NOMO-1 treated with dmso at 0.1 percent for 144 hours (cell line): ENCODE measurements around the gene ENAH.

ENCODE experiments used
- DNase-seq: peaks from one replicate; lab custom pipeline; 2025; ENCODE audit not compliant: unreplicated experiment; lab: John Stamatoyannopoulos, UW

The ENAH gene

DNA sequence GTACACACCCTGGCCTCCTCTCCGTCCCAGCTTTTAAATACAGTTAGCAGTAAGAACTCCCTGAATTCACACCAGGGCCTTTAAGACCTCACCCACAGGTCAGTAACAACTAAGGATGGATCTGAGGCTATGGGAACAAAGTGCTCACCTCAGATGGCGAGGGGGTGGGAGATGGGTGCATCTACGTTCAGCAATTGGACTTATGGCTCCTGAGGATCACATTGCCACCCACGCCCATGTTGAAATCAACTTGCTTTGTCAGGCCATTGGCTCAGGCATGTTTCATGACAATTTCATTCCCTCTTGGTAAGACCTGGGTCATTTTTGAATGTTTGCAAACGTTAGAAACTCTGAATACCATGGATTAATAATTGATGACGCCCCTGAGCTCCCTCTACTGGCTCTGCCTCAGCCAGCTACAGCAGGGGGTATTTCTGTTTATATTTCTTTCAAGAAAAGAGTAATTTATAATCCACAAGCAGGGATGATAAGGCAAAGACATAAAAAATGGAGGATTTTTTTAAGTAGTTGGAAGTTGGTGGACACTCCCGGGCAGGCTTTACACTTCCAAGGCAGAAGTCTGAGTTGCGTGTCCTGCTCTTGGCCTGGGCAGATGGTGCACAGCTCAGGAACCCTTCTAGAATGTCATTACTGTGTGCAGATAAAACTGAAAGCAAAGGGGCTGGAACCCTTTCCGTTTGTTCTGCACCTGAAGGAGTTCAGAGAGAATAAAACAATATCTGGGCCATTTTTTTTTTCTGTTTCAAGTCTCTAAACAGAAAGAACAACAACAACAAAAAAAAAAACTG is 211.4 kb downstream of the ENAH start:
- DNase-seq = no peak

DNA sequence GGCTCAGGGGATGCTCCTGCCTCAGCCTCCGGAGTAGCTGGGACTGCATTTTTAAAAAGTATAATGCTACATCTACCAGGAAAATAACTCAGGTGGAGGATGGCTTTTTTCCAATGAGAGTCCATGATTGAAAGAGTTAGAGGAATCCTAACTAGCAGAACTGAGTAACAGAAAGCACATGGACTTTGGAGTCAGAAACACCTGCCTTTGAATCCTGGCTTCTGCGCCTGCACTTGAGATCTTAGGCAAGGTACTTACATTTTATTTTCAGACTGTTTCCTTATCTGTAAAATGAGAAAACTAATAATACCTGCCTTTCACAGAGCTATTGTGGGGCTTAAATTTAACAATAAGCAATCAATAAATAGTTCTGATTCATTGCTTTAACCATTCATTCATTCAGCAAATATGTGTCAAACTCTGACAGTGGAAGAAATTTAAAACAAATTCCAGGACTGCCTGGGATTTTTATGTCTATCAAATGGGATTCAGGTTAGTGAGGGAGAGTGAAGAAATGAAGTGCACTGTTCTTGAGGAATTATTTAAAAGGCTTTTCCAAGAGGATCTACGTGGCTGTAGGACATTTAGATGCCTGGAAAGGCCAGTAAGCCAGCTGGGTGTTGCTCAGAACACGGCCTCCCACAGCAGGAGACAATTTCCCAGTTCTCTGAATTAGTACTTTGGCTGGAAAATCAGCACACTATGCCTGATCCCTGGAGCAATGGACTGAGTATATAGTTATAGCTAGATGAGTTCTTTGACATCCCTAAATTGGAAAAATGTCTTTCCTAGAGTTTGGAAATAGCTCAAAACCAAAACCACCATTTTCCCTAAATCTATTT is 212.3 kb downstream of the ENAH start:
- DNase-seq = no peak

DNA sequence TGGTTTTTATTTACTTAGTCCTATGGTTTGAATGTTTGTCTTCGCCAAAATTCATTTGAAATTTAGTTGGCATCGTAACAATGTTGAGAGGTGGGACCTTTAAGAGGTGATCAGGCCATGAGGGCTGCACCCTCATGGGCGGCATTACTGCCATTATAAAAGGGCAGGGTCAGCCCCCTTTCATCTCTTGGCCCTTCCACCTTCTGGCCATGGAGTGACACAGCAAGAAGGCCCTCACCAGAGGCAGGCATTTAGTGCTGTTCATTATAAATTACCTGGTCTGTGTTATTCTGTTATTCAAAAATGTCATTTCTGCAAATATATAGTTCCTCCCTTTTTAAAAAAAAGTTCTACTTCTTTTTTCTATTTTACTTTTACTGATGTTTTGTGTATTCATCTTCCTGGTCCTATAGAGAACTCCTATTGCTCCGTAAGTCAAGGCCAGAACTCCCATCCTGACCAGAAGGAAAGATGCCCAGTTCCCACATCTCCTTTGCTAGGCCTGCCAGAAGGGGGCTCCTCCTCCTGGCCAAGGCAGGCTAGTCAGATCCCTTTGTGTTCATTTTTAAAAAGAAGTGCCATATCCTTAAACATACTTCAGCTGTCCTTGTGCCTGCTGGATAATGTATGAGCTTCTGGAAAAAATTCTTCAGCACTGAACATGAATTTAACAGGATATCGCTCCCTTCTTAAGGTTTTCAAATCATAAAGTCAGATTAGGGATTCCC is 215.0 kb downstream of the ENAH start:
- no peak for DNase-seq
